M059J (cell line): ENCODE results near the gene NELL2. TPM values are rescaled to one million over a fixed set of nuclear protein-coding genes. Genes with fewer than 3 reads are reported as not detected.

Source experiments
- DNase-seq: peaks from one replicate; pipeline ENCODE4 v3.0.0-alpha.2; 2012; ENCODE audit warnings: low read depth
- total RNA-seq: library from RNA; depleted of rRNA; stranded (reverse); fragments of >200 nt; shearing (Covaris generic); gene quantifications from 2 replicates; pipeline ENCODE4 v1.2.3, GENCODE V29; 2014

The NELL2 gene
- total RNA-seq, 1 experiment from 2014 or later: 0.25 TPM

DNA sequence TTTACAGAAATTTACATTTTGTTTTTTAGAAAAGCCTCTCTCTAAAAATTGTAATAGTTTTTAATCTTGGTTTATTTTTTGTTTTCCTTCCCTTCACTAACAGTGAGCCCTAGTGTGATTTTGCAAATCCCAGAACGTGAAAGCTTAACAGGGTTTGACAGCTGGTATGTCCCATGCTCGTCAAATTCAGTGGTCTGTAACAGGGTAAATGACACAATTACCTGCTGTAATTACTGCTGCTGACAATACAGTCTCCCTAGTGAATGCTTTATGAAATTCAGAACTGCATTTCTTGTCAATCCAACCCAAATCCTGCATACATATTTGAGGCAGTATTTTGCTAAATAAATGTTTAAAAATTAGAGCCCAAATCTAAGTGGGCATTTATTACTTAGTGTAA is 249.2 kb downstream of the NELL2 start:
- no peak for DNase-seq

GRCh38 chr12:44618946-44619345 is 257.2 kb downstream of the NELL2 start:
- no peak for DNase-seq

- no peak for DNase-seq
These were observed 259.7 kb downstream of the NELL2 start for GRCh38 chr12:44616402-44616801.

DNA sequence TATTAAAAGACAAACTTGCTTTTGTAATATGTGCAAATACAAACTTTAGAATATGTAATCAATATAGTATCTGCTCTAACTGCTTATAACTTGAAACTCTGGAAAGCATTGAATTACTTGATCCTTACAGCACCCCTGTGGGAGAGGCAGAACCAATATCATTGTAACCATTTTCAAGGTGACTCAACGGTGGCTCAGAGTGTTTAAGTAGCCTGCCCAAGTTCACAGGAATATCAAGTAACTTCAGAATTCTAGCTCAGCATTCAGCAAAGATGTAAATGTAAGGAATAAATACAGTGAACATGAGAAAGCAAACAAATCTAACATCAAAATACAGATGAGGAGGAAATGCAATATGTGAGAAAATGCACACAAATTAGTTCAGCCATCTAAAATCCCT is 264.6 kb downstream of the NELL2 start:
- no peak for DNase-seq

DNA sequence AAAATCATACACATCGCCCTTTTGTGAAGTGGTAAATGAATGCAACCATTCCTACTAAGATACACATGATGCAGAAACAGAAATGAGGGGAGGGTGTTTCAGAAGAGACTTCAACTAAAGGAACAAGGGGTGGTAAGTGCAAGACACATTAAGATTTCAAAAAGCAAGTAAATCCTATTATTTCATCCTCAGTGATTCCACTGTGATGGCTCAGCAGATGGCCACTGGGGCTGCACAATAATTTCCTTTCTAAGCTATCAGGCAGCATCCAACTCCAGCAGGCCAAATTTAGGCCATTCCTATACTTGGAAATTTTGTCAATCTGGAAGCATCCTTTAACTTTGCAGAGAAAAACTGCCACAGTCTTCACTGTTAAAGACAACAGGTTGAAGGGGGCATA is 272.4 kb downstream of the NELL2 start:
- no peak for DNase-seq

- DNase-seq: no peak
These were observed 283.5 kb downstream of the NELL2 start for GRCh38 chr12:44592626-44593025.

GRCh38 chr12:44589697-44590096 is 286.4 kb downstream of the NELL2 start:
- DNase-seq: peak; percentile 12

GRCh38 chr12:44588651-44589050 is 287.5 kb downstream of the NELL2 start:
- no peak for DNase-seq

DNA sequence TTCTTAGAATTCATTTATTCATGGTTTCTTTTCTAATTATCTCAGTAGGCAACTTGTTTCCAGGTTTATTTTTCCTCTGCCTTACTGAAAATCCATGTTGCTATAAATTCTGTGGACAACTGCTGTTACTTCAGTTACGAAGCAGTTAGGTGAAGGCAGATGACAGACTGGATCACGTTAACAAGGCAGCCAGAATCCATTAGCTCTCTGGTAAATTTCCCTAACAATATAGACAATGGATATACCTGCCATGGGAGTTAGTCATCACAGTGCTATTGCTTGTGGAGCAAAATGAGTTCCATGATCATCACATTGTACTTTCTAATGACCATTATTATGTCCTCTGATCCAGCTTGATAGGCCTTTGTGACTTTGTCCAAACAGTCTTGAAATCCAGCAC is 291.5 kb downstream of the NELL2 start:
- DNase-seq: no peak

GRCh38 chr12:44582521-44582920 is 293.6 kb downstream of the NELL2 start:
- no peak for DNase-seq

- no peak for DNase-seq
These were observed 294.4 kb downstream of the NELL2 start for GRCh38 chr12:44581642-44582242.

DNA sequence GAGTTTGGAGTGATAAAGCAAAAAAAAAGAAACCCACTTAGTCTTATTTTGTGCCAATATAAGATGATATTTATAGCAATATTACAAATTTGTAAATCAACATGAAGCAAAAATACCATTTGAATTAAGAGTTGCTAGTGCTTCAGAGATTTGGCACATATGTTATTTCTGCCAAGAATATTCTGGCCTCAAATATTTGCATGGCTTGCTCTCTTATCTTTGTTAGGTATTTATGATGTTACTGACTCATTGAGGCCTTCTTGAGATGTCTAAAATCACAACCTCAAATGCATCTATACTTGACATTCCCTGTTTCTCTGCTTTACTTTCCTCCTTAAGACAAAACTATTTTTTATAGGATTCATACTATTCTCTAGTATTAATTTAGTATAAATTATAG is 301.5 kb downstream of the NELL2 start:
- DNase-seq: no peak

DNA sequence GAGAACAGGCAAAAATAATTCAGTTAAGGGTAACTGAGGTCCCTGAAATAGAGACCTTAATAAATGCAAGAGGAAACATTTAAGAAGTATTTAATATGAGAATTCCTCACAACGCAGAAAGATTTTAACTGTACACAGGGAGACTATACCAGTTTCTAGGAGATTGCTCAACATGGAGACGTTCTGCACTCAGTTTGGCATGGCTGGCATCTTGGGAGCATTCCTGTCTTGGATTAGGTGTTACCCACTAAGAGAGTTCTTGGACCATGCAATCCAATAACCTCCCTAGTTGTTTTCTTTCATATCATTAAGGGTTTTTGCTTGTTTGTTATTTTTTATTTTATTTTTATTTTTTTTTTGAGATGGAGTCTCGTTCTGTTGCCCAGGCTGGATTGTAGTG is 302.4 kb downstream of the NELL2 start:
- DNase-seq: no peak

DNA sequence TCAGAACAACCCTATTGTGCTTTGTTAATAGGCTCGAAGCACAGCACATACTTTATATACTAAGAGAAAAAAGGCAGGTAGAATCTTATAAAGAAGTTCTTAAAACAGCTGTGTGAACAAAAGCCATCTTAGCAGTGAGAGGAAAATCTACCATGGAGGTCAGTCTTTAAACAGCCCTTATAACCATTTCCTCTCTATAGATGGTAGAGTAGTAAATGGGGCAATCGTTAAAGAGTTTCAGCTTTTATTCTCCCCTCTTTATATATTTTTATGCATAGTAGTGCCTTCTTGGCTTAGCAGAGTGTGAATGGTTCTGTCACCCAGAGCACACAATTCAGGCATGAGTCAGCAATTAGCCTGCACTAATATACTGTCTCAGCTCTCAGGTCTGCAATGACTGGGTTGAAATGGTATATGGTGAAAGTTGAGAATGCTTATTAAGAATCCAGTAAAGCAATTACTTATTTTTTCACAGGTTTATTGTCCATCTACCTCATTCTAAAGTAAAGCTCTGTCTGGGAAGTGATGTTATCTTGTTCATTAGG is 305.0 kb downstream of the NELL2 start:
- DNase-seq: no peak

DNA sequence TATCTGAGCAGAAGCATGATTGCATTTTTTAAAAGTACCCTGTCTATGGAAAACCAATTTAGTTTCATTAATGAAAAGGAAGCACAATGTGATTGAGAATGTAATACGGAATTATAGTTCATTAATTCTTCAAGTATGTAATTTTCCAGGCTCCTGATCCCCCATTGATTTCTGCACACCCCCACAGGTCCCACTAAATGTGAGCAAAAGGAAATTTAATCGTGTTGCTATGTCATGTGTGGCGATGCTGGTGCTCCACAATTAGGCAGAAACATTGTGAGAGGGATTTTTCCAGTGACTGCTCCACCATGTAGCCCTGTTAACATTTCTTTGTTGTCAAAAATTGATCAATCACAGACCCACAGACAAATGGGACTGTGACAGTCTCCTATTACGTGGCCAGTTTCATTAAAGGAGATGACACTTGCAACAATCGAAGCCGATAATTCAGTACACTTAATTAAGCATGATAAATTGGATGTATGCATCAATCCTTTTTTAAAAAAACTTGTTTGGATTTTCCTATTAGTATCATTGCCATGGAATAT is 306.0 kb downstream of the NELL2 start:
- DNase-seq: no peak

- DNase-seq: no peak
These were observed 311.0 kb downstream of the NELL2 start for GRCh38 chr12:44565163-44565562.

DNA sequence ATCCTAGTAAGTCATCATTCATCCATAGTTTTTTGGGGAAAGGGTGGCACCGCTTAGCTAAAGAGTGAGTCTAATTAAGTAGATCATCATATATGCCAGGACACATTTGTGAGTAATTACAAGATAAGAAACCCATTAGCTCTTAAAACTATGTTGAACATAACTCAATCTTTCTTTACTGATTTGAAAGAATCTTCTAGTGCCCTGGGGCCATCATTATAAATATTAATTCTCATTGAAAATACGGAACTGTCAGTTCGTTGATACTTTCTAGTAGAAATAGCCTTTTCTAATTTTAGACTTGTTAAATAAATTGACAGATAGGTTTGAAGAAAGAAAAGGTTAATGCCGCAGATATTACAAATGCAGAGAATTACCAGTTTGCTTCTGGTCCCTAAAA is 312.6 kb downstream of the NELL2 start:
- no peak for DNase-seq

- no peak for DNase-seq
These were observed 317.6 kb downstream of the NELL2 start for GRCh38 chr12:44558340-44559100.

DNA sequence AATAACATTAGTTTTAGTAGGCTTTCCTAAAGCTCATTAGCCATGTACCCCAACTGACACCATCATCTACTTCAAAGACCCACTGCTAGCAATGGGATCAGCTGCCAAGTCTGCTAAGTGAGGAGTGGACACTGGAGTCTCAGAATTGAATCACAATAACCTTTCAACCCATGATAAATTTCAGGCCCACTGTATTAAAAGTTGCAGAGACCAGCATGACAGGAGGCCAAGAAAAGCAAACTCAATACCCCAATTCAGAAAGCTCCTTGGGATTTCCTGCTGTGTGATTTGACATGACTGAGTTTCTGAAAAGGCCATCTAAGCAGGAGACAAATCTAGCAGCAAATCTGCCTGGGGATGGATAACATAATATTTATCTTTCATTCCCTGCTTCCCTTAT is 320.7 kb downstream of the NELL2 start:
- DNase-seq: no peak

- no peak for DNase-seq
These were observed 324.5 kb downstream of the NELL2 start for GRCh38 chr12:44551631-44552030.

DNA sequence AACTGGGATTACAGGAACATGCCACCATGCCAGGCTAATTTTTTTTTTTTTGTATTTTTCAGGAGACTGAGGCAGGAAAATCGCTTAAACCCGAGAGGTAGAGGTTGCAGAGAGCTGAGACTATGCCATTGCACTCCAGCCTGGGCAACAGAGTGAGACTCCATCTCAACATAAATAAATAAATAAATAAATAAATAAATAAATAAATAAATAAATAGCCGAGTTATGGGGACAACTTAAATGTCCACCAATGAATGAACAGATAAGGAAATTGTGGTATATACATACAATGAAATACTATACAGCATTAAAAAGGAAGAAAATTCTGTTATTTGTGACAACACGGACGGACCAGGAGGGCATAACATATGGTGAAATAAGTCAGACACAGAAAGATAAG is 325.7 kb downstream of the NELL2 start:
- DNase-seq: no peak

DNA sequence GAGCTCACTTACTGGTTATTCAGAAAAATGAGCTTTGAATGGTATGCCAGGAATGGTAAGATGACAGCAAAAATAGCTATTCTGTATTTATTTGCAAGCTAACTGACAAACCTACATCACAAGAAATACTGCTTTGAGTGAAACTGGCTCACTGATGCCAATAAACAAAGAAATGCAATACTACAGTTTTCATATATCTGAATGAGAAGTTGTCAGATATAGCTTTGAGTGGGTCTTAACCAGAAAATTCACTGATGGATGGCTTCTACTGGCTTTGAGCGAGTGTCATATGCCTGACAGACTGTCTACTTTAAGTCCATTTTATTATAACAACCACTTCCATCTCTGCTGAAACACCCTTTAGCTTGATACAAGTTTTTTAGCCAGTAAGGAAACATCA is 330.1 kb downstream of the NELL2 start:
- no peak for DNase-seq

DNA sequence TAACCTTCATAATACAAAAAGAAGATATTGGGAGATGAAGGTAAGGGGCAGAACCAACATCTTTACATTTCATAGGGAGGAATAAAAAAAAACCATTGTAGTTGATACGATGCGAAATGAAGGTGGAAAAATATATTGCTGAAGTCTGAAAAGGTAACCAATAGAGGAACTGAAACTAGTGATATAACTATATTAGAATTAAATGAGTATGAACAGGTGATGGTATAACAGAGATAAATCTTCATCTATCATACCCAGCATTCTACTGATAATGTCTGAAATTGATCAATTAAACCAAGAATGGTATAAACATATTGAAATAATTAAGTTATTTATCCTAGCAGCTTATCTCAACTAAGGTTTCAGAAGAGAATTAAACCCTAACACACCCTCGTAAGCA is 332.1 kb downstream of the NELL2 start:
- DNase-seq: no peak
